GM19238 (cell line): ENCODE data around the gene ARID1A.
A peak's percentile ranks its signal among the peaks of the same experiment; 100 is the strongest.

ENCODE experiments used
- DNase-seq: peaks from one replicate; pipeline ENCODE4 v3.0.0; 2011; ENCODE audit warnings: low spot score; ENCODE audit not compliant: insufficient read length

The ARID1A gene

DNA sequence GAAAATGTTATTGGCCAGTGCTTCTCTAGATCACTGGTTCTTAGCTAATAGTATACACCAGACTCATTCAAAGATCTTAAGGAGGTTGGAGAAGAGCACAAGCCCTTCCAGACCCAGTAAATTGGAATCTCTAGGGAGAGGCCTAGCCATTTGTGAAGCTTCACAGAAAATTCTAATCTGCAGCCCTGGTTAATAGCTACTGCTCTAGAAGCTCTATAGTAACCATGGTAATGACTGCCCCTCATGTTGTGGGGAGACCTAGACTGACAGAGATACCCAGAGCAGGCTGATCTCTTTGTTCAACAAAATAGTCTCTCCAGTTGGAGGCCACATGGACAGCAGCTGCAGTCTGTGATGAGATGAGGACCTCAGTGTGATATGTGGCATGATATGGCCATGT is 31.7 kb downstream of the ARID1A start:
- DNase-seq: no peak

DNA sequence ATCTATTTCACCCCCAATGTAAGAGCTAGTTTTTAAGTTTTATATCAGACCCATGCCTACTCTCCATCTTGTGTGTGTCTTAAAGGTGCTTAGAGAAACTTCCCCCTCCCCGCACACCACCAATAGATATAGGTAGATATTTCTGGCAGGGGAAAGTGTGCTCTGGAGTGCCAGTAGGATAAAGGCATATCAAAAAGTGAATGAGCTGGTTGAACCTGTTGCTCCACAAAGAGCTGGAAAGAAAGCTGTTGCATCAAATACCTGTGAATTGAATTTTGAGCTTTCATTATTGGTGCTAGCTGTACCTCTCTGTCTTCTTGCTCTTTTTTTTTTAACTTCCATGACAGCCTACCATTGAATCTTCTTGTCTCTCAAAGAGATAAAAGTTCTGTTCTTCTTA is 32.8 kb downstream of the ARID1A start:
- DNase-seq: no peak

DNA sequence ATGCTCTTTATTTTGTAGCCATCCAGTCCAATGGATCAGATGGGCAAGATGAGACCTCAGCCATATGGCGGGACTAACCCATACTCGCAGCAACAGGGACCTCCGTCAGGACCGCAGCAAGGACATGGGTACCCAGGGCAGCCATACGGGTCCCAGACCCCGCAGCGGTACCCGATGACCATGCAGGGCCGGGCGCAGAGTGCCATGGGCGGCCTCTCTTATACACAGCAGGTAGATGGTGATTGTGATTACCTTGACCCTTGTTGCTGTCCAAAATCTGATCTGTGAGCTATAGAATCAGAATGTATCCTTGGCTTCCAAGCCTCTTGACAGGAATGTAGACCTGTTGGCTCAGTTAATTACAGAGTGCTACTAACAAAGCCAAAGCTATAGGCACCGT is 33.8 kb downstream of the ARID1A start:
- DNase-seq: no peak

DNA sequence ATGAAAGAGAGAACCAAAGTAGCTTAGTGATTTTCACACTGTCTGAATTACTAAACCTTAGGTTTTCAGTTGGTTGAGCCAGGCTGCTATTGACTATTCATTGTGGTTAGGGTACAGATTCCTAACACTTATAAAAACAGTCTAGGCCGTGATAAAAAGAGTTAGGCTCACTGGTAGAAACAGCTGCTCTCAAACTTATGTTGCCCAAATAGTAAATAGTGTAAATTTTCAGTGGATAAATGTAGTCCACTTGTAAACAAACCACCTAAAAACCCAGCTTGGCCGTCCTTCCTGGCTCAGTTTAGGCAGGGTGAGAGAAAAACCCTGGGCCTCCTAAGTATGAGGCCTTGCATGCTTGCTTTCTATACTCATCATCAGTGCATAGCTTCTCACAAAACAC is 34.9 kb downstream of the ARID1A start:
- no peak for DNase-seq

DNA sequence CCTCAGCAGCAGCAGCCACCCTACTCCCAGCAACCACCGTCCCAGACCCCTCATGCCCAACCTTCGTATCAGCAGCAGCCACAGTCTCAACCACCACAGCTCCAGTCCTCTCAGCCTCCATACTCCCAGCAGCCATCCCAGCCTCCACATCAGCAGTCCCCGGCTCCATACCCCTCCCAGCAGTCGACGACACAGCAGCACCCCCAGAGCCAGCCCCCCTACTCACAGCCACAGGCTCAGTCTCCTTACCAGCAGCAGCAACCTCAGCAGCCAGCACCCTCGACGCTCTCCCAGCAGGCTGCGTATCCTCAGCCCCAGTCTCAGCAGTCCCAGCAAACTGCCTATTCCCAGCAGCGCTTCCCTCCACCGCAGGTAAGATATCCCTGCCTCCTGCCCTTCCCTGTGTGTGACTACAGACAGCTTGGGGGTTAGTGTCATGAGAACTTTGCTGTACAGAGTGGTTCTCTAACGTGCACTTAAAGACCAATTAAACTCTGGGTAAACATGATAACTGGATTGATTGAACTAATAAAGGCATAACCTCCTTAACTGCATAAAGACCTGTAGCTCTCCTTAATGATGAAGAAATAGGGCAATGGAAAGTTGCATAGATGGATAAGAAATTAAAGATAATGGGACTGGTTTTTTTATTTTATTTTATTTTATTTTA is 35.6 kb downstream of the ARID1A start:
- no peak for DNase-seq

DNA sequence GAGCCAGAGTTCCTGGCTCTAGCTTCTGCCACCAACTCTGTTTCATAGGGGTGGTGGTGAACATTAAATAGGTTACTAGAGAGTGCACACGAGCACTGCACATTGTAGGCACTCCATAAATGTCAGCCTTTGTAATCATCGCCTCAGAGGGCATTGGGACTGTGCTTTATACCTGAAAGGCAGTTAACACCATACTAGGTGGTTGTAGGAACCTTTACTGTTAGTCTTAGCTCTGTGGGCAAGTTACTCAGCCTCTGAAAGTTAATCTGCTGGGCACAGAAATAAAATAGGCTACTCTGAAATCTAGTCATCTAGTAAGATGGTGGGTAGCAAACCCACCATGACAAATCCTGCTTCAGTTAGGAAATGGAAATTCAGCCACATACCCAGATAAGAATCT is 37.6 kb downstream of the ARID1A start:
- DNase-seq: no peak

DNA sequence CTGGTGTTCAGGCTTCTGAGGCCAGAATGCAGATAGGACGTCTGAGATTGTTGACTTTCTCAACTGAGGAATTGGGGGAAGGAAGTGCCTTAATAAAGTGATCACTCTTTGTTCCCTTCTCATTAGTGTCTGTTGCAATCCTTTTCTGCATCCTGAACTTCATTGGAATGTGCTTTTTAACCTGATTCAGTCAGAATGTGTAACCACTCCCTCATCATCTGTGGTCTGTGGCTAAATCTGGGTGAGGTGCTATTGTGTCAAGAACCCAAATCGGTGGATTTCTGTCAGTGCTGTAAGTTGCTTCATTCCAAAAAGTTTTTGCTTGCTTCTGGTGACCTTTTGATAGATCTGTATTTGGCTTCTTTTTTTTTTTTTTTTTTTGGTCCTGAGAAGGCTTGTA is 38.2 kb downstream of the ARID1A start:
- no peak for DNase-seq

DNA sequence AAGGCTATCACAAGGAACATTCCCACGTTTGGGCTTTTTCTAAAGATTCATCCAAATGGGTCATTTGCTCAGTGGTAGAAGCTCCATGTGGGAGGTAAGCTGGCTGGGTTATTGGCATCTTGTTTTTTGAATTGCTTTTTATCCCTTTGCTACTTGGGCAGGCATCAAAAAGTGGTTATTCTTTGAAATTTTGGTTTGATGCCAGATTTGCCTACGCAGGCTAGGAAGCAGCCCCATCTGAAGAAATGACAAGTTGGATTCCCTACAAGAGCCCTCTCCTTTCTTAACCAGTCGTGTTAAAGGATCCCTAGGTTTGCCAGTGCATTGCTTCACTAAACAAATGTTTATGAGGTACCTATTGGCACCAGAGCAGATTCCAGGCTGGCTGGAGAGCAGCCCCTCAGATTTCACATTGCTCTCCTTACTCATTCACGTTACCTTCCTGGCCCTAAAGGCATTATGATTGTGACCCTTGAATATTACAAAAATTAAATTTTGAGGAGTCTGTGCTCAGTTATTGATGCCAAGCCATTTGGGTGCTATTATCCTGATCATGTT is 38.8 kb downstream of the ARID1A start:
- no peak for DNase-seq

DNA sequence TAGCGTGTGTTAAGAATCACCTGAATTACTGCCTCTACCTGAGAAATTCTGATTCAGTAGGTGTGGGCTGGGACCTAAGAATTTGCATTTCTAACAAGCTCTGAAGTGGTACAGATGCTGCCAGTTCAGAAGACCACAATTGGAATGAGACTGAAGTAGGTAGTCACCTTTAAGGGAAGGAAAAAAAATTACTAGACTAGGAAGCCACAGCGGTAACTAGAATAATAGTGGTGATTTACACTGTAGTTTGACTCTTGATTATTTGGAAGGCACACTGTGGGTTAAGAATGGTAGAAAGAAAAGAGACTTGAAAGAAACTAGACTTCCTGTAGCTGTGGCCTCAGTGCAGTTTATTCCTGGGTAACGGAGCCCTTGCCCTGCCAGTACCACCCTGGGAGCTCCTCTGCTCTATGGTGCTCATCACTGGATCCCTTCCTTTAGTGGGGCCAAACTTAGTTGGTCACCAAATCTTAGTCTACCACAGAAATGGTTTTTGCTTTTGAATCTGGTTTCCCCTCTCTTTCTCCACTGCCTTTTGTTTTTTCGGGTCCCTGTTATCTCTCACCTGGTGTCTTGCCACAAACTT is 43.6 kb downstream of the ARID1A start:
- no peak for DNase-seq

DNA sequence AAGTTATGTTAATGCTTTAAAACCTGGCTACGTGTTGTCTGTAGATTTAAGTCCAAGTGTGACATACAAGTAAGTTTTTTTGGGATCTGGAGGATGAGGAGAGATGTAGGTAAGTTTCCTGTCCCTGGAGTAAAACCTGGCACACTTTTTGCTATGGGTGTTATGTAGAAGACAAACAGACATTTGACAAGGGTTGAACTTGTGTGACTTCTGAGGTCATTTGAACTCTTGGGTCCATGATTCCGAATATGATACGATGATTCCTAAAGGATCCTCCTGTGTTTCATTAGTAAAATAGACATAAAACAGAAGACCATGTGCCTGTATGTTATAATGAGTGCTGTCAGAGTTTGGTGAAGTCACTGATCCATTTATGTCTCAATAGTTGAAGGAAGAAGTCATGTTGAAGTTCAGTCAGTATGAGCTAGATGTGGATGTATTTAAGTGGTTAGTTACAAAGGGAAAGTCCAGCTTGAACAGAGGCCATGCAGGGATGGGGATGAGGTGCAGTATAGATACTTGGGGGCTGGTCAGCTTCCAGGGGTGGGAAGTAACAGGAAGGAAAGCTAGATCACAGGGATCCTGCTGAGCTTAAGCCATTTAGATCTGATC is 44.3 kb downstream of the ARID1A start:
- no peak for DNase-seq

DNA sequence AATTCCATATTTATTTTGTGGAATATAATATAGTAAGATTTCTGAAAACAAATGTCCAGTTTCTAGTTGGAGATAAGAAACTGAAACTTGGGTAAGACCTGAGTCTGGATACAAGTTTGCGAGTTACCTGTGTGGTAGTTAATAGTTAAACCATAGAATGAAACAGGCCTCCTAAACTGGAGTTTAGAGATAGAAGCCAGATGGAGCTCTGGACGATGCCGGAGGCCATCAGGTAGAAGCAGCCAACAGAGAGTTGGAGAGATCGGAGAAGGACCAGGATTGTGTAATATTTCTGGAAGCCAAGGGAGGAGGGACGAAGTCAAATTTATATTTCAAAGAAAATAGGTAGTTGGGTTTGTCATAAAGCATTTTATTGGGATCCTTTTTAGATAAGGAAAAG is 45.1 kb downstream of the ARID1A start:
- DNase-seq: no peak

DNA sequence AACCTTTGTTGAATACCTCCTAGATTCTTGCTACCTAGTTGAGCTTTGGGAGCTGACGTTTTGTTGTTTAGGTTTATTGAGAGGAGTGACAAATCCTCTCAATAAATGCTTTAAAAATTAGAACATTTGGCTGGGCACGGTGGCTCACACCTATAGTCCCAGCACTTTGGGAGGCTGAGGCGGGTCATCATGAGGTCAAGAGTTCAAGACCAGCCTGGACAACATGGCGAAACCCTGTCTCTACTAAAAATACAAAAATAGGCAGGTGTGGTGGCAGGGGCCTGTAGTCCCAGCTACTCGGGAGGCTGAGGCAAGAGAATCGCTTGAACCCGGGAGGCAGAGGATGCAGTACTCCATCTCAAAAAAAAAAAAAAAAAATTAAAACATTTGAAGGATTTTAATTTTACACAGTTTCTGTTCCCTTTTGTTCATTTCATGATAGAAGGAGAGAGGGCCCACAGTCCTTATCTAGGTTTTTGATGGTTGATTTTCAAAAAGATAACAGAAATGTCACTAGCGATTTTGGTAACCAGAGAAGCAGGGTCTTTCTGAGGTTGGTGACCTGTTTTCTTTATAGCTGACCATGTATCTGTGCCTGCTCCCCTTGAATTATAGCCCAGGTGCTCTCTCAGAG is 47.7 kb downstream of the ARID1A start:
- no peak for DNase-seq

DNA sequence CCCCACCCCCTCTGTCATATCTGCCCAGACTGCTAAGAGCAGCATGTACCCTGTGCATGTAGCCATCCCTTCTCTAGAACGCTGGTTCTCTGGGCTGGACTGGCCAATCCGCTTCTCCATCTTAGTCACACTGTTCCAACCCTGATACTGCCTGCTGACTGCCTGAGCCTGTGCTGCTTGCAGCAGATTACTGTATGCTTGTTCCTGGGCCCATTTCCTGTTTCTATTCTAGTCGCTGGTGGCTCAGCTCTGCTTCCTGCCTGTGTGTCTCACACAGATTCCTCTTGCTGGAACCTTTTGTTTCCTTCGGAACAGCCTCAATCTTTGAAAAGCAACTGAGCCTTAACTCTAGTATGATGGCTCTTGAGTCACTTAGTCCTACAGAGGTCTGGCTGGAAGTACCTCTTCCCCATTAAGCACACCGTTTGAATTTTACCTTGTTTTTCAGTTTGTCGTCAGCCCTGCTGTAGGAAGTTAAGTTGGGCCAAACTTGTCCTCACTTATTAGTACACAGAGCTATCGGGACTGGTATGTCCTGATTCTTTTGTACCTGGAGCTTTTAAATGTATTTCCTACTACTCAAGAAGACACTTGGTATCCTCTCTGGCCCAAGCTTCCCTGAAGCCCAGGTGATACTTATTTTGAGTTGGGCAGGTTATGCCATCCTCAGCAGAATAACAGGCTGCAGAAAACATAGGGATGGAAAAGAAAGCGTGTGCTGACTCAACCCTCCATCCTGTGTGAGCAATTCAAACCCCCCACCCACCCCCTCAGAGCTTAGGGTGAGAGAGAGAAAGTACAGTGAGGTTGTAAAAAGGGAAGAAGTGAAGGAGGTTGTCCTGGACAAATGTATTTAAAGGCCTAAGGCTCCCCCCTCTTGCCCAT is 48.5 kb downstream of the ARID1A start:
- DNase-seq: peak; percentile 68

DNA sequence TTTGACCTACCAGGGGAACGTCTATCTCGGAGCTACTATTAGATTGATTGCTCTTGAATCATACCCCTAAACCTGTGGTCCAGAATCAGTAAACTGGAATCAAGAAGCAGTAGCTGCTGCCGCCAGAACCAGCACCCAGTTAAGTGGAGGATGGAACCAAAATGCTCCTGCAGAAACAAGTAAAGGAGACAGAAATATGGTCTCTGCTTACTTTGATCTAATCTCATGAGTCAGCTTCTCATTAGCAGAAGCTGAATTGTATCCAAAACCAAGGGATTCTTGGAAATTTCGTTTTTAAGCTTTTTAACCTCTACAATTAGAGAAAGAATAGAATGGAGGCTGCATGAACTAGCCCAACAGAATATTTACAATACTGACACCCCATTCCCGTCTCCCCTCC is 49.4 kb downstream of the ARID1A start:
- DNase-seq: no peak

DNA sequence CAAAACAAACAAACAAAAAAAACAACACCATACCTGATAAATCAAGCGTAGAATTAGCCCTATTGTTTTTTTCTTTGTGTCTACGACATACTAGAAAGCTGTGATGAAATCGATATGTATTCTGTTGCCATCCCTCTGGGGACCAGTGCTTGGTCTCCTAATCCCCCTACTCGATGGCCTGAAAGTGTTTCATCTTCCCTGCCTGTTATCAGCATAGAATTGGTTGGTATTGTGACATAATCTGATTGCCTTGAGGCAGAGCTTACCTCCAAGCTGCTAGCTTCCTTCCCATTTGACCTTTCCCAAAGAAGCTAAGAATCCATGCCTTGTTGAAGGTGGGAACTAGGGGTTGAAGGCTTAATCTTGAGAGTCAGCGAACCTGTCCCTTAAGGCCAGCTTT is 51.2 kb downstream of the ARID1A start:
- DNase-seq: no peak

DNA sequence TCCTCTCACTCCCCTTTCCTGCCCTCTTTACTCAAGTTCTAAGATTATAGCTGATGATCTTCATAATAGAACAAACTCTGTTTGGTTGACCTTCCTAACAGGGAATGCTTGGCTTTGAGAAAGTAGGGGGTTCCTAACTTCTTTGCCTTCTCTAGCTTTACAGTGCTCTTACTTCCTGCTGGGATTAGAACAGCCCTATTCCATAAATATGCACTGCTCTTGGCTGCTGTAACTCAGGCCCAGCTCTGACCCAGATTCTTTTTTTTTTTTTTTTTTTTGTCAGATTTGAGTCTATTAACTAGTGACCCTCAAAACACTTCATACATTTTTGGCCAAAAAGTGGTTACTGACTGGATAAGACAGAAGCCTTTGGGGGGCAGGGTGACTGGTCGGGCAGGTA is 52.5 kb downstream of the ARID1A start:
- DNase-seq: no peak

DNA sequence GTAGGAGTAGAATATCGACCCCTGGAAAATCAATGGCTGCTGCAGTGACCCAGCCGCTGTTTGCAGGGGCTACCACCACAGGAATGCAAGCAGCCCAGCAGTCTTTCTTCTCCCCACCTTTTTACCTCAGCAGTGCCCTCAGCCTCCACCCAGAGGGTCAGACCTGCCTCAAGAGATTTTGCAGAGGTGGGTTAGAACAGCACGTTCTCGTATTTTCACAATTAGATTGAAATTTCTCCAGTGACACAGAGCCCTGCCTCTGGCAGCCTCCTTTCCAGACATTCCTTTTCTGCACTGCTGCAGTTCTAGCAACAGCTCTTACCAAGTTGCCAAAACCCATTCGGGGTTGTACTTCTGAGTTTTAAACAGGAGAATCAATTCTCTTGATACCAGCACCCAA is 53.6 kb downstream of the ARID1A start:
- DNase-seq: no peak

DNA sequence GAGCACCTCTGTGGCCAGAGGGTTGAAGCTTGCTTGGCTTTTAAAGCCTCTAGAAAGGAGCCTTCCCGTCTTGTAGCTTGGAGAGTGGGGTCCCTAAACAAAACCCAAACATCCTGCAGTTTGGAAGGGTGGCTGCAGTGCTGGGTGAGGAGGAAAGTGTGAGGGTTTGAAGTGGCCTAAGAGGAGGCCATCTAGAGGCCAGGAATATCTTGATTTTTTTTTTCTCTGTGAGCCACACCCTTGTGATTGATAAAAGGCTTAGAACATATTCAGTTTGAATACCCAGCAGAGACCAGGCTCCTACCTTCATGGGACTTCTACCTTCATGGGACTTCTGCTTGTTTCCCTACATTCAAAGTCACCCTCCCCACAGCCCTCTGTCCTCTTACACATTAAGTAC is 54.6 kb downstream of the ARID1A start:
- DNase-seq: no peak

DNA sequence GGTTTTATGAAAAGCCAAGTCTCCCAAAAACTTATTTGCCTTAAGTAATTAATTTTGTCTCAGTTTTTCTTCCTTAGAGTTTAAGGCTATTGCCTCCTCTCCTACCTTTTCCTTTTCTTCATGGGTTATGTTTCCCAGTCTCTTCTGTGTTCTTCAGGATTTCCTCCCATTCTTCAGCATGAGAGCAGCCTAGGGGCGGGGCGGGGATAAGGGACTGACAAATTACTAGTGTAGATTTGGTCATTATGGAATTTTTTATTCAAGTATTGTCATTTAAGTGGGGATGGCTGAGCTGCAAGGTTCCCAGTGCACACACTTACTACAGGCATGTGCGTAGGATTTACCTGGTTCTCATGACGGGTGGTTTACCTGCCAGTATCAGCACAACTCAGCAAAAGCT is 56.7 kb downstream of the ARID1A start:
- DNase-seq: no peak

DNA sequence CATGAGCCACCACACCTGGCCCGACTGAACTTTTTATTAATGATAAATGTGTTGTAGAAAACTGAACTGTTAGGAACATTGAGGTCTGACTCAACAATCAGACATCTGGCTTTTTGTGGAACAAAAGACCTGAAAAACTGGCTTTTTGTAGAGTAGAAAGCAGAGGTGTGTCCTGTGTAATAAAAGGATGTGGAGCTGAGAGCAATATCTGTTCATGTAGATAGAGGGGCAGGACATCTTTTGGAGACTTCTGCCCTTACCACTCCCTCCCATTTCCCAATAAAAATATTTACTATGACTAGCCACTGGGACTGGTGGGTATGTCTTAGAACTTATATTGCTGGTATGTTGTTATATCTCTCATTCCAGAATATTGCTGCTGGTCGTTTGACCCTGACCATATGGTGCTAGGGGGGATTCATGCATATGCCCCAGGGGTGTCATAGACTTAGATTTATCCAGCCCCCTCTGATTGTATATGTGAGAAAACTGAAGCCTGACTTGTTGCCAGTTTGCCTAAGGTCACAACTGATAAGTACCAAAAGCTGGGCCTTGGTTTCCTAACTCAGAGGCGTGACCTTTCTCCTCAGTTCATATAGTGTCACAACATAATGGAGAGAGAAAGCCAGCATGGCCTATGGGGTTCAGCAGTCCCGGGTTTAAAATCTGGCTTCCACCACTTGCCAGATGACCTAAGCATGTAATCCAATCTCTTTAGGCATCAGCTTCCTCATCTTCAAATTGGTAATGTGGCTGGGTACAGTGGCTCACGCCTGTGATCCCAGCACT is 58.5 kb downstream of the ARID1A start:
- DNase-seq: no peak

DNA sequence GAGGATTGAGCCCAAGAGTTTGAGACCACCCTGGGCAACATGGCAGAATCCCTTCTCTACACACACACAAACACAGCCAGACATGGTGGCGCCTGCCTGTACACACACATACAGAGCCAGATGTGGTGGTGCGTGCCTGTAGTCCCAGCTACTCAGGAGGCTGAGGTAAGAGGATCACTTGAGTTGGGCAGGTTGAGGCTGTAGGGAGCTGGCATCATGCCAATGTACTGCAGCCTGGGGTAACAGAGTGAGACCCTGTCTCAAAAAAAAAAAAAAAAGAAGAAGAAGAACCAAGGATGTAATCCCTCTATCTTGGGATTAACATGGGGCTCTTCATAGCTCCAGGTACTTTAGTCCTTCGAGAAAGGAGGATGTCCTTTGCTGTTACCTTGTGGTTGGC is 62.5 kb downstream of the ARID1A start:
- no peak for DNase-seq
